Neural cell (in vitro differentiated cells): ENCODE data around the gene POLD4. TPM values are rescaled to one million over a fixed set of nuclear protein-coding genes. Genes with fewer than 3 reads are reported as not detected.
A peak's percentile ranks its signal among the peaks of the same experiment; 100 is the strongest.

Source experiments
- H2AFZ ChIP-seq: fragments of 200-600, 300-800 bp; sonication (generic), shearing (Covaris generic); 2 replicates; pipeline ENCODE4 v1.6.0; 2014; ENCODE audit warnings: low read depth, mild to moderate bottlenecking, antibody characterized with exemption, low read length, moderate library complexity
- H3F3A ChIP-seq: fragments of 200-600 bp; shearing (Covaris generic); 2 replicates; pipeline ENCODE4 v1.6.1; 2016; ENCODE audit warnings: mild to moderate bottlenecking, moderate library complexity, mixed read lengths, antibody characterized with exemption, low read length; ENCODE audit not compliant: insufficient read depth, poor library complexity, severe bottlenecking
- H3K27ac ChIP-seq: fragments of 200-600, 300-800 bp; sonication (generic), shearing (Covaris generic); 2 replicates; pipeline ENCODE4 v1.5.1; 2014; ENCODE audit warnings: mild to moderate bottlenecking, low read length, moderate library complexity
- H3K27me3 ChIP-seq: fragments of 300-800, 200-600 bp; sonication (generic), shearing (Covaris generic); 2 replicates; pipeline ENCODE4 v1.6.0; 2014; ENCODE audit warnings: mild to moderate bottlenecking, low read depth, low read length, moderate library complexity; ENCODE audit not compliant: insufficient read depth
- H3K36me3 ChIP-seq: fragments of 300-800, 200-600 bp; sonication (generic), shearing (Covaris generic); 2 replicates; pipeline ENCODE4 v1.5.1; 2014; ENCODE audit warnings: mild to moderate bottlenecking, antibody characterized with exemption, low read length, moderate library complexity; ENCODE audit not compliant: insufficient read depth
- H3K4me2 ChIP-seq: fragments of 300-800, 200-600 bp; sonication (generic), shearing (Covaris generic); 2 replicates; pipeline ENCODE4 v1.6.0; 2014; ENCODE audit warnings: mild to moderate bottlenecking, low read length
- H3K4me3 ChIP-seq: fragments of 300-800, 200-600 bp; sonication (generic), shearing (Covaris generic); 2 replicates; pipeline ENCODE4 v1.5.1; 2014; ENCODE audit warnings: mild to moderate bottlenecking, low read length, moderate library complexity
- H3K79me2 ChIP-seq: fragments of 200-600 bp; shearing (Covaris generic); replicated peaks from 2 replicates; pipeline ENCODE4 v1.6.0; 2014; ENCODE audit warnings: mild to moderate bottlenecking, low read length, moderate library complexity; ENCODE audit not compliant: insufficient read depth
- H3K9ac ChIP-seq: fragments of 300-800, 200-600 bp; sonication (generic), shearing (Covaris generic); 2 replicates; pipeline ENCODE4 v1.6.1; 2016; ENCODE audit warnings: mild to moderate bottlenecking, low read length, mixed read lengths
- H3K9me2 ChIP-seq: fragments of 200-600 bp; shearing (Covaris generic); 2 replicates; pipeline ENCODE4 v1.6.1; 2016; ENCODE audit warnings: mild to moderate bottlenecking, low read length, mixed read lengths; ENCODE audit not compliant: insufficient read depth
- H3K9me3 ChIP-seq: fragments of 200-600, 300-800 bp; sonication (generic), shearing (Covaris generic); 2 replicates; pipeline ENCODE4 v1.6.1; 2016; ENCODE audit warnings: mild to moderate bottlenecking, mixed run types, low read length, moderate library complexity, mixed read lengths
- H4K20me1 ChIP-seq: fragments of 200-600 bp; shearing (Covaris generic); 2 replicates; pipeline ENCODE4 v1.6.1; 2016; ENCODE audit warnings: mild to moderate bottlenecking, mixed run types; ENCODE audit not compliant: insufficient read depth
- EP300 ChIP-seq: fragments of 450-650 bp; conservative IDR thresholded peaks from 2 replicates; pipeline ENCODE4 v1.6.1; 2014; ENCODE audit warnings: antibody characterized with exemption, mild to moderate bottlenecking, moderate library complexity; ENCODE audit not compliant: poor library complexity, severe bottlenecking
- EZH2 ChIP-seq: fragments of 200-600, 300-800 bp; shearing (Covaris generic), sonication (generic); IDR thresholded peaks from 2 replicates; pipeline ENCODE4 v1.6.1; 2014; ENCODE audit warnings: antibody characterized with exemption, low read length, borderline replicate concordance, mild to moderate bottlenecking; ENCODE audit not compliant: insufficient read depth, poor library complexity, severe bottlenecking
- MXI1 ChIP-seq: fragments of 450-650 bp; conservative IDR thresholded peaks from 2 replicates; pipeline ENCODE4 v1.6.1; 2014; ENCODE audit warnings: antibody characterized with exemption, mild to moderate bottlenecking; ENCODE audit not compliant: poor library complexity, severe bottlenecking
- POLR2AphosphoS5 ChIP-seq: IDR thresholded peaks from 2 replicates; pipeline ENCODE4 v1.6.1; 2012
- RAD21 ChIP-seq: fragments of 450-650 bp; conservative IDR thresholded peaks from 2 replicates; pipeline ENCODE4 v1.6.1; 2014; ENCODE audit warnings: antibody characterized with exemption, mild to moderate bottlenecking, moderate library complexity
- REST ChIP-seq: IDR thresholded peaks from 2 replicates; pipeline ENCODE4 v1.6.1; 2012; ENCODE audit warnings: borderline replicate concordance
- SMC3 ChIP-seq: fragments of 450-650 bp; conservative IDR thresholded peaks from 2 replicates; pipeline ENCODE4 v1.6.1; 2014; ENCODE audit warnings: antibody characterized with exemption, mild to moderate bottlenecking, moderate library complexity; ENCODE audit not compliant: poor library complexity
- TAF1 ChIP-seq: IDR thresholded peaks from 2 replicates; pipeline ENCODE4 v1.6.1; 2012; ENCODE audit warnings: low read depth
- polyA plus RNA-seq: library from polyadenylated mRNA; depleted of rRNA; stranded (reverse); fragments of >200 nt; gene quantifications from 2 replicates; pipeline ENCODE4 v1.2.3, GENCODE V29; 2014
- TF ChIP-seq, protein P1 (sequence below): fragments of 450-650 bp; IDR thresholded peaks from 2 replicates; pipeline ENCODE4 v1.5.1; 2014; ENCODE audit warnings: antibody characterized with exemption, mild to moderate bottlenecking, moderate library complexity; ENCODE audit not compliant: poor library complexity, severe bottlenecking

Gene POLD4
- polyA plus RNA-seq, 1 donor from 2014 or later: 6.8 TPM

DNA sequence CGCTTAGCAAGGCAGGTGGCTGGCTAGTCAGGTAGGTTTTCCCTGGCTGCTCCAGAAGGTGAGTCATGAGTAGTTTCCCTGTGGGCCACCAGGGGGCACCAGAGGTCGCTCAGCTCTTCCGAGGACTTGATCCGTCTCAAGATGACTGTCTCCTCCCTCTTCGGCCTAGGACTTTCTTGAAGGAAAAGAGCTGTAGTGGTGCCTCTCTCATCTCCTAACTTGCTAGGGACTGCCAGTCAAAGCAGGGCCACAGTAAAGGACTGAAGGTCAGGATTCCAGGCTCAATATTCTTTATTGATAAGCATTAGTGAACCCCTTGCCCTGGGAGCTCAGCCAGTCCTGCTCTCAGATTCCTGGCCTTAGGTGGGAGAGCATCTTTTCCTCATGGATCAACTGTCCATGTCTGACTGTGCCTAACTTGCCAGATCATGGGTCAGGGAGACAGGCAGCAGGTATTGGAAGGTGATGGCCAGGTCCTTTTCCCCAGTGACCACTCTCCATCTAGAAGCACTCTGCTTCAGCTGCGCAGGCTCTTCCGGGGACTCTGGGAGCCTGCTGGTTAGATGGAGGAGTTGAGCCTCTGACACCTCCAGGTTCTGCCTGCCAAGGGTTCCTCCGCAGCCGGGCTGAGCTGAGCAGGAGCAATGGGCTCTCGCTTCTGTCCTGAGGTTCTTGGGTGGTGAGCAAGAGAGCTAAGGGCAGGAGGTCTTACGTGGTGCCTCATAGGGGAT, 1.9 kb downstream of the POLD4 start:
- peak; percentile 83 for TF ChIP-seq SMC3
- TF ChIP-seq EZH2: no peak
- peak; percentile 73 for TF ChIP-seq RAD21
- TF ChIP-seq EP300: no peak
- no peak for TF ChIP-seq TAF1
- TF ChIP-seq, protein P1, sequence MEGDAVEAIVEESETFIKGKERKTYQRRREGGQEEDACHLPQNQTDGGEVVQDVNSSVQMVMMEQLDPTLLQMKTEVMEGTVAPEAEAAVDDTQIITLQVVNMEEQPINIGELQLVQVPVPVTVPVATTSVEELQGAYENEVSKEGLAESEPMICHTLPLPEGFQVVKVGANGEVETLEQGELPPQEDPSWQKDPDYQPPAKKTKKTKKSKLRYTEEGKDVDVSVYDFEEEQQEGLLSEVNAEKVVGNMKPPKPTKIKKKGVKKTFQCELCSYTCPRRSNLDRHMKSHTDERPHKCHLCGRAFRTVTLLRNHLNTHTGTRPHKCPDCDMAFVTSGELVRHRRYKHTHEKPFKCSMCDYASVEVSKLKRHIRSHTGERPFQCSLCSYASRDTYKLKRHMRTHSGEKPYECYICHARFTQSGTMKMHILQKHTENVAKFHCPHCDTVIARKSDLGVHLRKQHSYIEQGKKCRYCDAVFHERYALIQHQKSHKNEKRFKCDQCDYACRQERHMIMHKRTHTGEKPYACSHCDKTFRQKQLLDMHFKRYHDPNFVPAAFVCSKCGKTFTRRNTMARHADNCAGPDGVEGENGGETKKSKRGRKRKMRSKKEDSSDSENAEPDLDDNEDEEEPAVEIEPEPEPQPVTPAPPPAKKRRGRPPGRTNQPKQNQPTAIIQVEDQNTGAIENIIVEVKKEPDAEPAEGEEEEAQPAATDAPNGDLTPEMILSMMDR: peak; percentile 87
- no peak for TF ChIP-seq MXI1
- TF ChIP-seq REST: no peak
- TF ChIP-seq POLR2AphosphoS5: no peak
- H3F3A ChIP-seq: no peaks in the 10 kb centered on the region
- H4K20me1 ChIP-seq: no peaks in the 10 kb centered on the region
- H3K9me2 ChIP-seq: no peaks in the 10 kb centered on the region
- no peak overlapping the region for H3K4me3 ChIP-seq
- no peak overlapping the region for H3K27ac ChIP-seq
- H3K79me2 ChIP-seq: no peaks in the 10 kb centered on the region
- H3K9ac ChIP-seq: no peak overlapping the region
- H2AFZ ChIP-seq: no peak overlapping the region
- H3K4me2 ChIP-seq: no peak overlapping the region
- H3K27me3 ChIP-seq: no peaks in the 10 kb centered on the region
- no peaks in the 10 kb centered on the region for H3K9me3 ChIP-seq
- no peaks in the 10 kb centered on the region for H3K36me3 ChIP-seq

DNA sequence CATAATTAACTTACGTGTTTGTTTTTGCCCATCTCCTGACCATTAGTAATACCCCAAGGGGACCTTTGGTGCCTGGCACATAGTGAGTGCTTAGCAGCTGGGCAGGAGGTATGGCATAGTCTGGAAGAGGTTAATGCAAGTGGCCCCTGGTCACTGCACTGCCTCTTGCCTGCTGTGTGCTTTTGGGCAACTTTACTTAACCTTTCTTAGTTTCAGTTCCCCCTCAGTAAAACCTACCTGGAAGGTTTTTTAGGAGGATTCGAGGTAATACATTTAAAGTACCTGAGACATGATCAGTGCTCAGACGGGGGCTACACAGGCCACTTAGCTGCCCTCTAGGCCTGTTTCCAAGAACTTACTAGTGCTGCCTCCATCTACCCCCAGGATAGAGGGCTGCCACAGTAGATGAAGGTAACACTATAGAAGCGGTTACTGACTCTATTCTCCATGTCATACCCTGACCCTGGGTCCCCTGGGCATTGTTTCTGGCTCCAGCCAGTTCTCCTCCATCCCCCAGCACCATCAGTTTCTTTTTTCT, 3.3 kb downstream of the POLD4 start:
- no peaks in the 10 kb centered on the region for H3K27me3 ChIP-seq
- no peak overlapping the region for H2AFZ ChIP-seq
- no peak overlapping the region for H3K4me3 ChIP-seq
- H3K9me2 ChIP-seq: no peaks in the 10 kb centered on the region
- no peaks in the 10 kb centered on the region for H3K9me3 ChIP-seq
- H3K9ac ChIP-seq: no peak overlapping the region
- no peaks in the 10 kb centered on the region for H3F3A ChIP-seq
- no peak overlapping the region for H3K27ac ChIP-seq
- no peaks in the 10 kb centered on the region for H4K20me1 ChIP-seq
- H3K79me2 ChIP-seq: no peaks in the 10 kb centered on the region
- H3K36me3 ChIP-seq: no peaks in the 10 kb centered on the region
- TF ChIP-seq SMC3 (no peak), EP300 (no peak), TAF1 (no peak), POLR2AphosphoS5 (no peak), EZH2 (no peak), REST (no peak), RAD21 (no peak), MXI1 (no peak)
- TF ChIP-seq, protein P1: no peak
- H3K4me2 ChIP-seq: no peak overlapping the region
